ENCODE measurements around the gene ARL6IP4. TPM values are rescaled to one million over a fixed set of nuclear protein-coding genes. Genes with fewer than 3 reads are reported as not detected.
A peak's percentile ranks its signal among the peaks of the same experiment; 100 is the strongest.

Gene ARL6IP4
- total RNA-seq, 1 experiment from 2014 or later: 133 TPM

DNA sequence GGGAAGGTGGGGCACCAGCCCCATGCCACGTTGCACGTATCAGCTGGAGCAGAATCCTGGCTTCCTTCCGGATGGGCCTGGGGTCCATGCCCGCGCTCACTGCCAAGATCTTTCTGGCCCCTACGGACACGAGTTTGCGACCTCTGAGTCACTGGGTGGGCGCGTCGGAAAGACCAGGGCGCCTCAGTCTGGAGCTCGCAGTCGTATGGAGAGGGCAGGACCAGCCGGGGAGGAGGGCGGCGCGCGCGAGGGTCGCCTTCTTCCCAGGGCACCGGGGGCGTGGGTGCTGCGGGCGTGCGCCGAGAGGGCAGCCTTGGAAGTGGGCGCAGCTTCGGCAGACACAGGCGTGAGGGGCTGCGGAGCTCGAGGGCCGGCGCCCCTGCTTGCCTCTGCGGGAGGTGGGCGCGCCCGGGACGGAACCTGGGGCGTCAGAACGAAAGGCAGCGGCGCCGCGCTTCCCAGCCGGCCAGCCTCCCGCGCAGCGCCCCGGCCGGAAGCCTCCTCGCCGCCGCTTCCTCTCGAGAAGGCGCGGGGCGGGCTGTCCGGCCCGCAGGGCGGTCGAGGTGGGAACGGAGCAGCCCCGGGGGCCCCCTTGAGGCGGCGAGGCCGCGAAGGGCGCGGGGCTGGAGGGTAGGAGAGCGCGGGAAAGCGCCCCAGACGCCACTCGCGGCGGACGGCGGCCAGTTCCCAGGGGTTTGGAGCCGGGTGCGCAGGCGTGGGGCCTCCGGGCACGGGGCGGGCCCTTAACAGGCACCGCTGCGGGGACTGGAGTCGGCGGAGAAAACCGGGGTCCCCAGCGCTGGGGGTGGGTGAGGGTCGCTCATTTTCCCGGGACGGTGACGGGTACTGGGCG is at the start of gene ARL6IP4 (continued):
- TF ChIP-seq, protein P1, sequence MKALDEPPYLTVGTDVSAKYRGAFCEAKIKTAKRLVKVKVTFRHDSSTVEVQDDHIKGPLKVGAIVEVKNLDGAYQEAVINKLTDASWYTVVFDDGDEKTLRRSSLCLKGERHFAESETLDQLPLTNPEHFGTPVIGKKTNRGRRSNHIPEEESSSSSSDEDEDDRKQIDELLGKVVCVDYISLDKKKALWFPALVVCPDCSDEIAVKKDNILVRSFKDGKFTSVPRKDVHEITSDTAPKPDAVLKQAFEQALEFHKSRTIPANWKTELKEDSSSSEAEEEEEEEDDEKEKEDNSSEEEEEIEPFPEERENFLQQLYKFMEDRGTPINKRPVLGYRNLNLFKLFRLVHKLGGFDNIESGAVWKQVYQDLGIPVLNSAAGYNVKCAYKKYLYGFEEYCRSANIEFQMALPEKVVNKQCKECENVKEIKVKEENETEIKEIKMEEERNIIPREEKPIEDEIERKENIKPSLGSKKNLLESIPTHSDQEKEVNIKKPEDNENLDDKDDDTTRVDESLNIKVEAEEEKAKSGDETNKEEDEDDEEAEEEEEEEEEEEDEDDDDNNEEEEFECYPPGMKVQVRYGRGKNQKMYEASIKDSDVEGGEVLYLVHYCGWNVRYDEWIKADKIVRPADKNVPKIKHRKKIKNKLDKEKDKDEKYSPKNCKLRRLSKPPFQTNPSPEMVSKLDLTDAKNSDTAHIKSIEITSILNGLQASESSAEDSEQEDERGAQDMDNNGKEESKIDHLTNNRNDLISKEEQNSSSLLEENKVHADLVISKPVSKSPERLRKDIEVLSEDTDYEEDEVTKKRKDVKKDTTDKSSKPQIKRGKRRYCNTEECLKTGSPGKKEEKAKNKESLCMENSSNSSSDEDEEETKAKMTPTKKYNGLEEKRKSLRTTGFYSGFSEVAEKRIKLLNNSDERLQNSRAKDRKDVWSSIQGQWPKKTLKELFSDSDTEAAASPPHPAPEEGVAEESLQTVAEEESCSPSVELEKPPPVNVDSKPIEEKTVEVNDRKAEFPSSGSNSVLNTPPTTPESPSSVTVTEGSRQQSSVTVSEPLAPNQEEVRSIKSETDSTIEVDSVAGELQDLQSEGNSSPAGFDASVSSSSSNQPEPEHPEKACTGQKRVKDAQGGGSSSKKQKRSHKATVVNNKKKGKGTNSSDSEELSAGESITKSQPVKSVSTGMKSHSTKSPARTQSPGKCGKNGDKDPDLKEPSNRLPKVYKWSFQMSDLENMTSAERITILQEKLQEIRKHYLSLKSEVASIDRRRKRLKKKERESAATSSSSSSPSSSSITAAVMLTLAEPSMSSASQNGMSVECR (CRISPR knock-in tag; IDR thresholded peaks at IDR 0.05; ENCODE audit: borderline replicate concordance): no peak
- TF ChIP-seq NR2C2 (CRISPR knock-in tag; IDR thresholded peaks at IDR 0.05) (peak; percentile 12; the same call in 1 of the 2 replicates), ERG (CRISPR knock-in tag; IDR thresholded peaks at IDR 0.05) (peak; percentile 12; the same call in 1 of the 2 replicates), RELA (CRISPR knock-in tag; IDR thresholded peaks at IDR 0.05; ENCODE audit: borderline replicate concordance) (no peak), TP53 (CRISPR knock-in tag; IDR thresholded peaks at IDR 0.05) (peak; percentile 82; the same call in 1 of the 2 replicates), ZNF532 (CRISPR knock-in tag; IDR thresholded peaks at IDR 0.05; ENCODE audit: borderline replicate concordance) (0 out of 2 replicates have a peak, but pooled peaks have one; percentile 11), CTCF (IDR thresholded peaks at IDR 0.05) (no peak), PRRX2 (CRISPR knock-in tag; IDR thresholded peaks at IDR 0.05) (peak; percentile 66; the same call in 1 of the 2 replicates), ZBTB21 (CRISPR knock-in tag; IDR thresholded peaks at IDR 0.05; ENCODE audit: borderline replicate concordance) (peak; percentile 70; the same call in 1 of the 2 replicates)
- TF ChIP-seq, protein P2, sequence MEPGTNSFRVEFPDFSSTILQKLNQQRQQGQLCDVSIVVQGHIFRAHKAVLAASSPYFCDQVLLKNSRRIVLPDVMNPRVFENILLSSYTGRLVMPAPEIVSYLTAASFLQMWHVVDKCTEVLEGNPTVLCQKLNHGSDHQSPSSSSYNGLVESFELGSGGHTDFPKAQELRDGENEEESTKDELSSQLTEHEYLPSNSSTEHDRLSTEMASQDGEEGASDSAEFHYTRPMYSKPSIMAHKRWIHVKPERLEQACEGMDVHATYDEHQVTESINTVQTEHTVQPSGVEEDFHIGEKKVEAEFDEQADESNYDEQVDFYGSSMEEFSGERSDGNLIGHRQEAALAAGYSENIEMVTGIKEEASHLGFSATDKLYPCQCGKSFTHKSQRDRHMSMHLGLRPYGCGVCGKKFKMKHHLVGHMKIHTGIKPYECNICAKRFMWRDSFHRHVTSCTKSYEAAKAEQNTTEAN (CRISPR knock-in tag; IDR thresholded peaks at IDR 0.05): no peak; the same call in 1 of the 2 replicates

- no peak overlapping the region for H3K27ac Mint-ChIP-seq
- CTCF ChIA-PET: no interaction called here
- ATAC-seq (no peak), DNase-seq (ENCODE audit: low spot score) (no peak)
- no peaks in the 10 kb centered on the region for H3K9me3 Mint-ChIP-seq
- no peaks in the 10 kb centered on the region for H3K27me3 Mint-ChIP-seq (ENCODE audit: low read depth)
- no peaks in the 10 kb centered on the region for H3K4me1 Mint-ChIP-seq
- POLR2A ChIA-PET: no interaction called here
- H3K4me3 Mint-ChIP-seq: no peak overlapping the region
- no peaks in the 10 kb centered on the region for H3K36me3 Mint-ChIP-seq
- TF ChIP-seq, protein P3, sequence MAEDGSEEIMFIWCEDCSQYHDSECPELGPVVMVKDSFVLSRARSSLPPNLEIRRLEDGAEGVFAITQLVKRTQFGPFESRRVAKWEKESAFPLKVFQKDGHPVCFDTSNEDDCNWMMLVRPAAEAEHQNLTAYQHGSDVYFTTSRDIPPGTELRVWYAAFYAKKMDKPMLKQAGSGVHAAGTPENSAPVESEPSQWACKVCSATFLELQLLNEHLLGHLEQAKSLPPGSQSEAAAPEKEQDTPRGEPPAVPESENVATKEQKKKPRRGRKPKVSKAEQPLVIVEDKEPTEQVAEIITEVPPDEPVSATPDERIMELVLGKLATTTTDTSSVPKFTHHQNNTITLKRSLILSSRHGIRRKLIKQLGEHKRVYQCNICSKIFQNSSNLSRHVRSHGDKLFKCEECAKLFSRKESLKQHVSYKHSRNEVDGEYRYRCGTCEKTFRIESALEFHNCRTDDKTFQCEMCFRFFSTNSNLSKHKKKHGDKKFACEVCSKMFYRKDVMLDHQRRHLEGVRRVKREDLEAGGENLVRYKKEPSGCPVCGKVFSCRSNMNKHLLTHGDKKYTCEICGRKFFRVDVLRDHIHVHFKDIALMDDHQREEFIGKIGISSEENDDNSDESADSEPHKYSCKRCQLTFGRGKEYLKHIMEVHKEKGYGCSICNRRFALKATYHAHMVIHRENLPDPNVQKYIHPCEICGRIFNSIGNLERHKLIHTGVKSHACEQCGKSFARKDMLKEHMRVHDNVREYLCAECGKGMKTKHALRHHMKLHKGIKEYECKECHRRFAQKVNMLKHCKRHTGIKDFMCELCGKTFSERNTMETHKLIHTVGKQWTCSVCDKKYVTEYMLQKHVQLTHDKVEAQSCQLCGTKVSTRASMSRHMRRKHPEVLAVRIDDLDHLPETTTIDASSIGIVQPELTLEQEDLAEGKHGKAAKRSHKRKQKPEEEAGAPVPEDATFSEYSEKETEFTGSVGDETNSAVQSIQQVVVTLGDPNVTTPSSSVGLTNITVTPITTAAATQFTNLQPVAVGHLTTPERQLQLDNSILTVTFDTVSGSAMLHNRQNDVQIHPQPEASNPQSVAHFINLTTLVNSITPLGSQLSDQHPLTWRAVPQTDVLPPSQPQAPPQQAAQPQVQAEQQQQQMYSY (CRISPR knock-in tag; IDR thresholded peaks at IDR 0.05): no peak
- TF ChIP-seq AFF4 (CRISPR knock-in tag; IDR thresholded peaks at IDR 0.05; ENCODE audit: borderline replicate concordance) (no peak), ETV6 (CRISPR knock-in tag; IDR thresholded peaks at IDR 0.05) (no peak)
These were observed 48.3 kb upstream of the ARL6IP4 start for GRCh38 chr12:122932207-122932606.

Measured in WTC11 (cell line).